ENCODE data around the gene SEMA3C.

The SEMA3C gene

DNA sequence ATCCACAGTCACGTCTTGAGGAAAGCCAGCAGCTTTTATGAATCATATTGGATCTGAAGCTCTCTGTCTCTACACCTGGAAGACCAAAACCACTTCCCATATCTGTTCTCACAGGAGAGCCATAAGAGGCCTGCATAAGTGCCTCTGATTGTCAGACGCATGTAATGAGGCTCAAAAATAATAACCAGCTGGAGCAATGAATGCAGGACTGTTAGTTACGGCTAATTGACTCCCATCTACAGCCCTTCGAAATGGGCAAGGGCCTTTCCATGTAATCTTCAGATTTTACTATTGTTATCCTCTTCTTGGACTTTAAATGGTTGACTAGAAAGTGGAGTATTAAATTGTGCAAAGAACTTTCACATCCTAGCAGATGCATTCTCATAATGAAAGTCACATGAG is 4.4 kb upstream of the SEMA3C start (continued):
- TF ChIP-seq, protein P1, sequence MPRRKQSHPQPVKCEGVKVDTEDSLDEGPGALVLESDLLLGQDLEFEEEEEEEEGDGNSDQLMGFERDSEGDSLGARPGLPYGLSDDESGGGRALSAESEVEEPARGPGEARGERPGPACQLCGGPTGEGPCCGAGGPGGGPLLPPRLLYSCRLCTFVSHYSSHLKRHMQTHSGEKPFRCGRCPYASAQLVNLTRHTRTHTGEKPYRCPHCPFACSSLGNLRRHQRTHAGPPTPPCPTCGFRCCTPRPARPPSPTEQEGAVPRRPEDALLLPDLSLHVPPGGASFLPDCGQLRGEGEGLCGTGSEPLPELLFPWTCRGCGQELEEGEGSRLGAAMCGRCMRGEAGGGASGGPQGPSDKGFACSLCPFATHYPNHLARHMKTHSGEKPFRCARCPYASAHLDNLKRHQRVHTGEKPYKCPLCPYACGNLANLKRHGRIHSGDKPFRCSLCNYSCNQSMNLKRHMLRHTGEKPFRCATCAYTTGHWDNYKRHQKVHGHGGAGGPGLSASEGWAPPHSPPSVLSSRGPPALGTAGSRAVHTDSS (tag by site-specific recombination; IDR thresholded peaks at IDR 0.05), result no peak
- TF ChIP-seq ZBTB17 (tag by site-specific recombination; IDR thresholded peaks at IDR 0.05) (0 out of 2 replicates have a peak, but pooled peaks have one; percentile 17), KLF10 (tag by site-specific recombination; IDR thresholded peaks at IDR 0.05) (0 out of 2 replicates have a peak, but pooled peaks have one; percentile 40), FEZF1 (tag by site-specific recombination; IDR thresholded peaks at IDR 0.05) (peak; percentile 91), OSR2 (tag by site-specific recombination; IDR thresholded peaks at IDR 0.05) (peak; percentile 83), ZNF544 (tag by site-specific recombination; IDR thresholded peaks at IDR 0.05) (no peak)
- TF ChIP-seq, protein P2, sequence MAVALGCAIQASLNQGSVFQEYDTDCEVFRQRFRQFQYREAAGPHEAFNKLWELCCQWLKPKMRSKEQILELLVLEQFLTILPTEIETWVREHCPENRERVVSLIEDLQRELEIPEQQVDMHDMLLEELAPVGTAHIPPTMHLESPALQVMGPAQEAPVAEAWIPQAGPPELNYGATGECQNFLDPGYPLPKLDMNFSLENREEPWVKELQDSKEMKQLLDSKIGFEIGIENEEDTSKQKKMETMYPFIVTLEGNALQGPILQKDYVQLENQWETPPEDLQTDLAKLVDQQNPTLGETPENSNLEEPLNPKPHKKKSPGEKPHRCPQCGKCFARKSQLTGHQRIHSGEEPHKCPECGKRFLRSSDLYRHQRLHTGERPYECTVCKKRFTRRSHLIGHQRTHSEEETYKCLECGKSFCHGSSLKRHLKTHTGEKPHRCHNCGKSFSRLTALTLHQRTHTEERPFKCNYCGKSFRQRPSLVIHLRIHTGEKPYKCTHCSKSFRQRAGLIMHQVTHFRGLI (tag by site-specific recombination; IDR thresholded peaks at IDR 0.05), result no peak
- TF ChIP-seq, protein P3, sequence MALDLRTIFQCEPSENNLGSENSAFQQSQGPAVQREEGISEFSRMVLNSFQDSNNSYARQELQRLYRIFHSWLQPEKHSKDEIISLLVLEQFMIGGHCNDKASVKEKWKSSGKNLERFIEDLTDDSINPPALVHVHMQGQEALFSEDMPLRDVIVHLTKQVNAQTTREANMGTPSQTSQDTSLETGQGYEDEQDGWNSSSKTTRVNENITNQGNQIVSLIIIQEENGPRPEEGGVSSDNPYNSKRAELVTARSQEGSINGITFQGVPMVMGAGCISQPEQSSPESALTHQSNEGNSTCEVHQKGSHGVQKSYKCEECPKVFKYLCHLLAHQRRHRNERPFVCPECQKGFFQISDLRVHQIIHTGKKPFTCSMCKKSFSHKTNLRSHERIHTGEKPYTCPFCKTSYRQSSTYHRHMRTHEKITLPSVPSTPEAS (tag by site-specific recombination; IDR thresholded peaks at IDR 0.05), result no peak

DNA sequence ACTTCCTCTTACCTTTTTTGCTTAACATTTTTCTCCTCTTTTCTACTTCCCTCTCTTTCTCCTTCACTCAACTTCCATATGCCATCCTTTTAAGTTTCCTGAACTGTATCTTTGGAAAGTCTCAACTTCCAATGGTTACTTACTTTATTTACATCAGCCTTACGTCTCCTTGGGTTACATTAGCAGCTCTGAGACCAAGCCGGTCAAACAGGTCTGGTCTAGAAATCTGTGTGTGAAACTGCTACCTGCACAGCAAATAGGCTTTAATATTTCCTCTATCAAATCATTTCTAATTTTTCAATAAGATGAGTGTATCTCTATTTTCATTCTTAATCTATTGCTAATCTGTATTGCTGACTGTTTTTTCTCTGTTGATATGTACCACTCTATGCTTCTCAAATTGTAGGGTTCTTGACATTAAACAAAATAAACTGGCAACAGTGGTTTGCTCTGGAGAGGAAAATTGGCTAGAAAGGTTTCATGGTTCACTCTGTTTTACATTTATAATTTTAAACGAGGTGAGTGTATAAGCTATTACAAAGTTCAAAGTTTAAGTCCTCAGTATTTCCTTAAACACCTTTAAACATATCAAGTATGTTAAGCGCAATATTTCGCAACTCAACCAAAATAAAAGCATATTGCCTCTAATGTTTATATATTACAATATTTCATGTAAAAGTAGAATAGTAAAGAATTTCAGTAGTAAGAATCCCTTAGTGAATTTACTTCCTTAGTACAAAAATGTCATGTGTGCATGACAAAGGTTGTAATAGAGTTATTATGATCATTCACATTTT is 3.6 kb upstream of the SEMA3C start:
- ChIA-PET CTCF (interaction anchor here (0.6 to 0.8 kb wide), 2 partner anchors 94 to 525 kb away, joined by 3 read pairs; no protein-coding TSS in a partner anchor), POLR2A (no interaction called here)
- no peak overlapping the region for H3K27ac ChIP-seq (ENCODE audit: extremely low read depth, low read depth, low read length)
- H3K4me3 ChIP-seq (ENCODE audit: low read depth, low read length), result no peak overlapping the region
- no peaks in the 10 kb centered on the region for H3K36me3 ChIP-seq (ENCODE audit: control insufficient read depth in 2 of 2, insufficient read depth in 1 of 2, low read length in 2 of 2)
- H3K9me3 ChIP-seq (ENCODE audit: control insufficient read depth, insufficient read depth, low read depth, low read length), result no peaks in the 10 kb centered on the region
- peaks cover 32% of the 10 kb centered on the region for H3K4me1 ChIP-seq (ENCODE audit: control insufficient read depth, insufficient read depth, low read length)
- TF ChIP-seq, protein P4, sequence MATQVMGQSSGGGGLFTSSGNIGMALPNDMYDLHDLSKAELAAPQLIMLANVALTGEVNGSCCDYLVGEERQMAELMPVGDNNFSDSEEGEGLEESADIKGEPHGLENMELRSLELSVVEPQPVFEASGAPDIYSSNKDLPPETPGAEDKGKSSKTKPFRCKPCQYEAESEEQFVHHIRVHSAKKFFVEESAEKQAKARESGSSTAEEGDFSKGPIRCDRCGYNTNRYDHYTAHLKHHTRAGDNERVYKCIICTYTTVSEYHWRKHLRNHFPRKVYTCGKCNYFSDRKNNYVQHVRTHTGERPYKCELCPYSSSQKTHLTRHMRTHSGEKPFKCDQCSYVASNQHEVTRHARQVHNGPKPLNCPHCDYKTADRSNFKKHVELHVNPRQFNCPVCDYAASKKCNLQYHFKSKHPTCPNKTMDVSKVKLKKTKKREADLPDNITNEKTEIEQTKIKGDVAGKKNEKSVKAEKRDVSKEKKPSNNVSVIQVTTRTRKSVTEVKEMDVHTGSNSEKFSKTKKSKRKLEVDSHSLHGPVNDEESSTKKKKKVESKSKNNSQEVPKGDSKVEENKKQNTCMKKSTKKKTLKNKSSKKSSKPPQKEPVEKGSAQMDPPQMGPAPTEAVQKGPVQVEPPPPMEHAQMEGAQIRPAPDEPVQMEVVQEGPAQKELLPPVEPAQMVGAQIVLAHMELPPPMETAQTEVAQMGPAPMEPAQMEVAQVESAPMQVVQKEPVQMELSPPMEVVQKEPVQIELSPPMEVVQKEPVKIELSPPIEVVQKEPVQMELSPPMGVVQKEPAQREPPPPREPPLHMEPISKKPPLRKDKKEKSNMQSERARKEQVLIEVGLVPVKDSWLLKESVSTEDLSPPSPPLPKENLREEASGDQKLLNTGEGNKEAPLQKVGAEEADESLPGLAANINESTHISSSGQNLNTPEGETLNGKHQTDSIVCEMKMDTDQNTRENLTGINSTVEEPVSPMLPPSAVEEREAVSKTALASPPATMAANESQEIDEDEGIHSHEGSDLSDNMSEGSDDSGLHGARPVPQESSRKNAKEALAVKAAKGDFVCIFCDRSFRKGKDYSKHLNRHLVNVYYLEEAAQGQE (tag by site-specific recombination; IDR thresholded peaks at IDR 0.05), result no peak
- TF ChIP-seq ZFHX2 (tag by site-specific recombination; conservative IDR thresholded peaks at IDR 0.05) (no peak), ZBTB7A (tag by site-specific recombination; IDR thresholded peaks at IDR 0.05; ENCODE audit: low read depth) (no peak), ZNF785 (tag by site-specific recombination; IDR thresholded peaks at IDR 0.05) (no peak), ZBTB8A (tag by site-specific recombination; IDR thresholded peaks at IDR 0.05) (no peak), ZNF155 (tag by site-specific recombination; IDR thresholded peaks at IDR 0.05) (no peak), ZNF843 (tag by site-specific recombination; IDR thresholded peaks at IDR 0.05) (no peak), ZNF48 (tag by site-specific recombination; IDR thresholded peaks at IDR 0.05) (no peak), ZNF23 (tag by site-specific recombination; IDR thresholded peaks at IDR 0.05; ENCODE audit: borderline replicate concordance) (no peak), OVOL3 (tag by site-specific recombination; IDR thresholded peaks at IDR 0.05) (no peak), ZNF544 (tag by site-specific recombination; IDR thresholded peaks at IDR 0.05) (no peak)
- TF ChIP-seq, protein P5, sequence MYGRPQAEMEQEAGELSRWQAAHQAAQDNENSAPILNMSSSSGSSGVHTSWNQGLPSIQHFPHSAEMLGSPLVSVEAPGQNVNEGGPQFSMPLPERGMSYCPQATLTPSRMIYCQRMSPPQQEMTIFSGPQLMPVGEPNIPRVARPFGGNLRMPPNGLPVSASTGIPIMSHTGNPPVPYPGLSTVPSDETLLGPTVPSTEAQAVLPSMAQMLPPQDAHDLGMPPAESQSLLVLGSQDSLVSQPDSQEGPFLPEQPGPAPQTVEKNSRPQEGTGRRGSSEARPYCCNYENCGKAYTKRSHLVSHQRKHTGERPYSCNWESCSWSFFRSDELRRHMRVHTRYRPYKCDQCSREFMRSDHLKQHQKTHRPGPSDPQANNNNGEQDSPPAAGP (tag by site-specific recombination; IDR thresholded peaks at IDR 0.05), result no peak
- TF ChIP-seq, protein P6, sequence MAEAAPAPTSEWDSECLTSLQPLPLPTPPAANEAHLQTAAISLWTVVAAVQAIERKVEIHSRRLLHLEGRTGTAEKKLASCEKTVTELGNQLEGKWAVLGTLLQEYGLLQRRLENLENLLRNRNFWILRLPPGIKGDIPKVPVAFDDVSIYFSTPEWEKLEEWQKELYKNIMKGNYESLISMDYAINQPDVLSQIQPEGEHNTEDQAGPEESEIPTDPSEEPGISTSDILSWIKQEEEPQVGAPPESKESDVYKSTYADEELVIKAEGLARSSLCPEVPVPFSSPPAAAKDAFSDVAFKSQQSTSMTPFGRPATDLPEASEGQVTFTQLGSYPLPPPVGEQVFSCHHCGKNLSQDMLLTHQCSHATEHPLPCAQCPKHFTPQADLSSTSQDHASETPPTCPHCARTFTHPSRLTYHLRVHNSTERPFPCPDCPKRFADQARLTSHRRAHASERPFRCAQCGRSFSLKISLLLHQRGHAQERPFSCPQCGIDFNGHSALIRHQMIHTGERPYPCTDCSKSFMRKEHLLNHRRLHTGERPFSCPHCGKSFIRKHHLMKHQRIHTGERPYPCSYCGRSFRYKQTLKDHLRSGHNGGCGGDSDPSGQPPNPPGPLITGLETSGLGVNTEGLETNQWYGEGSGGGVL (tag by site-specific recombination; IDR thresholded peaks at IDR 0.05), result no peak
- TF ChIP-seq, protein P7, sequence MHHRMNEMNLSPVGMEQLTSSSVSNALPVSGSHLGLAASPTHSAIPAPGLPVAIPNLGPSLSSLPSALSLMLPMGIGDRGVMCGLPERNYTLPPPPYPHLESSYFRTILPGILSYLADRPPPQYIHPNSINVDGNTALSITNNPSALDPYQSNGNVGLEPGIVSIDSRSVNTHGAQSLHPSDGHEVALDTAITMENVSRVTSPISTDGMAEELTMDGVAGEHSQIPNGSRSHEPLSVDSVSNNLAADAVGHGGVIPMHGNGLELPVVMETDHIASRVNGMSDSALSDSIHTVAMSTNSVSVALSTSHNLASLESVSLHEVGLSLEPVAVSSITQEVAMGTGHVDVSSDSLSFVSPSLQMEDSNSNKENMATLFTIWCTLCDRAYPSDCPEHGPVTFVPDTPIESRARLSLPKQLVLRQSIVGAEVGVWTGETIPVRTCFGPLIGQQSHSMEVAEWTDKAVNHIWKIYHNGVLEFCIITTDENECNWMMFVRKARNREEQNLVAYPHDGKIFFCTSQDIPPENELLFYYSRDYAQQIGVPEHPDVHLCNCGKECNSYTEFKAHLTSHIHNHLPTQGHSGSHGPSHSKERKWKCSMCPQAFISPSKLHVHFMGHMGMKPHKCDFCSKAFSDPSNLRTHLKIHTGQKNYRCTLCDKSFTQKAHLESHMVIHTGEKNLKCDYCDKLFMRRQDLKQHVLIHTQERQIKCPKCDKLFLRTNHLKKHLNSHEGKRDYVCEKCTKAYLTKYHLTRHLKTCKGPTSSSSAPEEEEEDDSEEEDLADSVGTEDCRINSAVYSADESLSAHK (tag by site-specific recombination; IDR thresholded peaks at IDR 0.05), result no peak
